Upper lobe of left lung (tissue), 4 donors: ENCODE results near the gene TJAP1.

Source experiments
- CTCF ChIP-seq, 6 experiments: fragments of 450-650 bp in 4 of 6; fragments of 200-600 bp in 2 of 6; sonication (generic) in 2 of 6; IDR thresholded peaks; one replicate each; pipeline ENCODE4 v1.5.1; 2016 to 2019; ENCODE audit warnings: antibody characterized with exemption in 6 of 6
- POLR2A ChIP-seq, 4 donors: fragments of 450-650 bp; IDR thresholded peaks; one replicate each; pipeline ENCODE4 v1.5.1; 2016 to 2017; ENCODE audit warnings: antibody characterized with exemption in 4 of 4, mild to moderate bottlenecking in 2 of 4

DNA sequence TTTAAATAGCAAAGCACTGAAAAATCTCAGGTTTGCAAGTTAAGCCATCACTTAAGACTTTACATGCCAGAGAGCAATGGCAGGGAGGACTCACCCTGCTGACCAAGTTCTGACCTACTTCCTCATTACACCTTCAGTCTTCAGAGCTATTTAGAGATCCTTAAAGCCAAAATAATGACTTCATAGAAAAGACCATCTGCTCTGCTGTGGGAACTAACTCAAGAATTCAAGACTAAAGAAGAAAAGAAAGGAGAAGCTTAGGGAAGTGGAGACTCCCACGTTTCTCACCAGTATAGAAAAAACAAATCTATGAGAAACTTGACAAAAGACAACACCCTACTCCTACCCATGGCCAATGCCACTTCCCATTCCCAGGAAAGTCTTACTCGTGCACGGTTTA lies 69.9 kb downstream of the TJAP1 start:
- TF ChIP-seq CTCF (IDR thresholded peaks at IDR 0.05), result no peak
- no peak for TF ChIP-seq POLR2A (IDR thresholded peaks at IDR 0.05)
